Stimulated activated CD4-positive, alpha-beta T cell treated with anti-CD3 and anti-CD28 coated beads, Interleukin-1b, Interleukin-23, amount 100 ng/mL, for 24 hours (primary cell): ENCODE results near the gene NUCB1.
"Not testable (repeated sequence)": the region's sequence is repeated elsewhere in the genome, so short reads cannot be mapped to it uniquely, and the experiment has no call there.

Experiments used
- DNase-seq, 4 experiments: peaks; one replicate each; pipeline ENCODE4 v3.0.0-alpha.2; 2020; ENCODE audit warnings: low read depth in 4 of 4, low spot score in 1 of 4

The NUCB1 gene

GRCh38 chr19:48874303-48875135, 25.6 kb upstream of the NUCB1 start:
- DNase-seq, result no peak

- peak in 1 of 4 experiments; percentile 47 for DNase-seq
Observed at GRCh38 chr19:48876043-48876981, 23.8 kb upstream of the NUCB1 start.

GRCh38 chr19:48877855-48878195, 22.3 kb upstream of the NUCB1 start:
- no peak for DNase-seq

GRCh38 chr19:48878196-48879024, 21.7 kb upstream of the NUCB1 start:
- no peak for DNase-seq

- DNase-seq, result no peak
Observed at GRCh38 chr19:48879025-48879637, 21.0 kb upstream of the NUCB1 start.

- not testable (repeated sequence) for DNase-seq
Observed at GRCh38 chr19:48879696-48880095, 20.4 kb upstream of the NUCB1 start.

GRCh38 chr19:48881741-48882657, 18.1 kb upstream of the NUCB1 start:
- DNase-seq, result no peak

GRCh38 chr19:48883726-48884125, 16.4 kb upstream of the NUCB1 start:
- no peak for DNase-seq

- DNase-seq, result no peak
Observed at GRCh38 chr19:48887861-48888612, 12.1 kb upstream of the NUCB1 start.

GRCh38 chr19:48889496-48889895, 10.6 kb upstream of the NUCB1 start:
- DNase-seq, result not testable (repeated sequence)

GRCh38 chr19:48890551-48890950, 9.6 kb upstream of the NUCB1 start:
- DNase-seq, result no peak

GRCh38 chr19:48895226-48895625, 4.9 kb upstream of the NUCB1 start:
- no peak for DNase-seq

GRCh38 chr19:48896191-48896720, 3.9 kb upstream of the NUCB1 start:
- DNase-seq, result no peak

GRCh38 chr19:48897181-48897580, 2.9 kb upstream of the NUCB1 start:
- no peak for DNase-seq

- DNase-seq, result not testable (repeated sequence)
Observed at GRCh38 chr19:48899386-48899749, 744 bp upstream of the NUCB1 start.

GRCh38 chr19:48900477-48901406, 630 bp downstream of the NUCB1 start:
- DNase-seq, result no peak

- not testable (repeated sequence) for DNase-seq
Observed at GRCh38 chr19:48902291-48902690, 2.2 kb downstream of the NUCB1 start.

GRCh38 chr19:48903788-48904187, 3.7 kb downstream of the NUCB1 start:
- not testable (repeated sequence) for DNase-seq
